ENCODE data around the gene GYS1. TPM values are rescaled to one million over a fixed set of nuclear protein-coding genes. Genes with fewer than 3 reads are reported as not detected.

The GYS1 gene
- total and polyA plus RNA-seq, 2 of the 8 experiments (the other 6 are each of a cell fraction or from before 2014, with no cell fraction given), result 30.0 to 38.7 TPM

GRCh38 chr19:48968813-48969218 lies 24.3 kb downstream of the GYS1 start (continued):
- TF ChIP-seq TCF12 (IDR thresholded peaks at IDR 0.05; ENCODE audit: low read depth, low read length), result no peak
- TF ChIP-seq BRCA1 (IDR thresholded peaks at IDR 0.05; ENCODE audit: low read depth, low read length), result no peak
- TF ChIP-seq TBP (IDR thresholded peaks at IDR 0.05; ENCODE audit: low read depth, low read length), result no peak
- TF ChIP-seq EZH2 (IDR thresholded peaks at IDR 0.05; ENCODE audit: low read depth, low read length, severe bottlenecking), result no peak
- no peak for TF ChIP-seq ASH2L (IDR thresholded peaks at IDR 0.05; ENCODE audit: low read length)
- TF ChIP-seq SIN3A (conservative IDR thresholded peaks at IDR 0.05 in 1 of 2, IDR thresholded peaks at IDR 0.05 in 1 of 2; ENCODE audit: low read depth in 1 of 2, low read length in 2 of 2), result no peak

Measured in H1 (cell line).